Fibroblast of the aortic adventitia (primary cell): ENCODE results near the gene PLEKHA7. TPM values are rescaled to one million over a fixed set of nuclear protein-coding genes. Genes with fewer than 3 reads are reported as not detected.

ENCODE experiments used
- DNase-seq: peaks from one replicate; pipeline ENCODE4 v3.0.0-alpha.2; 2010; ENCODE audit warnings: low read depth
- H3K4me3 ChIP-seq: 2 replicates; pipeline ENCODE4 v1.5.1; 2011; ENCODE audit warnings: low read depth, mild to moderate bottlenecking, control low read depth, low read length, moderate library complexity
- CTCF ChIP-seq: IDR thresholded peaks from 2 replicates; pipeline ENCODE4 v1.5.1; 2011; ENCODE audit warnings: mild to moderate bottlenecking, low read length, control low read depth, inconsistent platforms; ENCODE audit not compliant: insufficient read depth
- total RNA-seq: library from RNA; depleted of rRNA; stranded (reverse); fragments of >200 nt; gene quantifications from 2 replicates; pipeline ENCODE4 v1.2.3, GENCODE V29; 2012; ENCODE audit warnings: low replicate concordance

The PLEKHA7 gene
- total RNA-seq, 1 donor = 0.09 TPM

GRCh38 chr11:16861862-16862261 is 152.4 kb downstream of the PLEKHA7 start:
- no peak overlapping the region for H3K4me3 ChIP-seq
- no peak for DNase-seq
- no peak for TF ChIP-seq CTCF

GRCh38 chr11:16860617-16861016 is 153.6 kb downstream of the PLEKHA7 start:
- H3K4me3 ChIP-seq = no peak overlapping the region
- DNase-seq = peak; percentile 4
- TF ChIP-seq CTCF = no peak

GRCh38 chr11:16859651-16860050 is 154.6 kb downstream of the PLEKHA7 start:
- no peak overlapping the region for H3K4me3 ChIP-seq
- no peak for TF ChIP-seq CTCF
- no peak for DNase-seq

- no peak overlapping the region for H3K4me3 ChIP-seq
- DNase-seq = no peak
- no peak for TF ChIP-seq CTCF
Measured at GRCh38 chr11:16857186-16857585, 157.0 kb downstream of the PLEKHA7 start.

- TF ChIP-seq CTCF = no peak
- no peak for DNase-seq
- no peak overlapping the region for H3K4me3 ChIP-seq
Measured at GRCh38 chr11:16856022-16856471, 158.2 kb downstream of the PLEKHA7 start.

- DNase-seq = no peak
- no peak for TF ChIP-seq CTCF
- no peak overlapping the region for H3K4me3 ChIP-seq
Measured at GRCh38 chr11:16854979-16855378, 159.2 kb downstream of the PLEKHA7 start.

- no peak for DNase-seq
- no peak overlapping the region for H3K4me3 ChIP-seq
- no peak for TF ChIP-seq CTCF
Measured at GRCh38 chr11:16853859-16854258, 160.4 kb downstream of the PLEKHA7 start.
